ENCODE data around the gene SH3RF3.

DNA sequence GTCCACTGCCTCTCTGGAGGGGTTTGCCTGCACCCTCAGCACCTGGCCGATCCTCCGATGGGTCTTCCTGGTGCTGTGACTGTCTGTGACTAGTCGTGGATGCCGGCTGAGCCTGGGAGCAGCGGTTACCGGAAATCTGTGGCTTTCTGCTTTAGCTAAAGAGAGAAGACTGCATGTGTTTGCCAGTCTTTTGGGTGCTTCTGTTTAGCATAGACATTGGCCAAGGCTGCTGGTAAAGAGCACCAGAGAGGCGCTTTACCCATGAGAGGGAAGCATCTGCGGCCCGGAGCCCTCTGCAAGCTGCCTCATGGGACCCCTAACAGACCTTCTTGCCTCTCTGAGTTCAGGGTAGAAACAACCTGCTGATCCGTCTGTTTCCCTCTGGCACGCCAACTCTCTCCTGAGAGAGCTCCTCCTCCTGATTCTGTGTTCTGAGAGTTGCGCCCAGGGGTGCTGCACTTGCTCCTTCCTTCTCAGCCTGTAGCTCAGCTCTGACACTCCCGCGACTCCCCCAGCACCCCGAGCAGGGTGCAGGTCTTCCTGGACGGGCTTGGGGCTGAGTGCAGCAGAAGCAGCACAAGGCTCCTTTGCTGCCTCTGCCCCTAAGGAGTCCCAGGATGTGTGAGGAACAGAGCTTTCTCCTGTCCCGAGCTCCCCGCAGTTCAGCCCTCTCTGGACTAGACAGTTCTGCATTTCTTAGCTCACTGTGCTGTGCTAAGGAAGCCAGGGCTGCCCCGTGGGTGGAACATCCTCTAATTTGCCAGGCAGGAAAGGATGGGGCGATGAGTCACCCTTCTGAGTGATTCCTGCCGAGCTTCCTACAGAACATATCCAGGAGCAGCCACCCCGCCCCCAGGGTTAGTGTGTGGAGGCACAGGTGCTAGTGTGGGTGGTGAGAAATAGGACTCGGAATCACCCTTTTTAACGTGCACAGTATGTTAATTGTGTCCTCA is 203.2 kb downstream of the SH3RF3 start:
- TF ChIP-seq POLR2A (IDR thresholded peaks at IDR 0.05; ENCODE audit: extremely low read depth, insufficient read length) (no peak), MYC (IDR thresholded peaks at IDR 0.05; ENCODE audit: low read depth, low read length) (0 out of 2 replicates have a peak, but pooled peaks have one; percentile 38)
- TF ChIP-seq, protein P1, sequence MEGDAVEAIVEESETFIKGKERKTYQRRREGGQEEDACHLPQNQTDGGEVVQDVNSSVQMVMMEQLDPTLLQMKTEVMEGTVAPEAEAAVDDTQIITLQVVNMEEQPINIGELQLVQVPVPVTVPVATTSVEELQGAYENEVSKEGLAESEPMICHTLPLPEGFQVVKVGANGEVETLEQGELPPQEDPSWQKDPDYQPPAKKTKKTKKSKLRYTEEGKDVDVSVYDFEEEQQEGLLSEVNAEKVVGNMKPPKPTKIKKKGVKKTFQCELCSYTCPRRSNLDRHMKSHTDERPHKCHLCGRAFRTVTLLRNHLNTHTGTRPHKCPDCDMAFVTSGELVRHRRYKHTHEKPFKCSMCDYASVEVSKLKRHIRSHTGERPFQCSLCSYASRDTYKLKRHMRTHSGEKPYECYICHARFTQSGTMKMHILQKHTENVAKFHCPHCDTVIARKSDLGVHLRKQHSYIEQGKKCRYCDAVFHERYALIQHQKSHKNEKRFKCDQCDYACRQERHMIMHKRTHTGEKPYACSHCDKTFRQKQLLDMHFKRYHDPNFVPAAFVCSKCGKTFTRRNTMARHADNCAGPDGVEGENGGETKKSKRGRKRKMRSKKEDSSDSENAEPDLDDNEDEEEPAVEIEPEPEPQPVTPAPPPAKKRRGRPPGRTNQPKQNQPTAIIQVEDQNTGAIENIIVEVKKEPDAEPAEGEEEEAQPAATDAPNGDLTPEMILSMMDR (IDR thresholded peaks at IDR 0.05; ENCODE audit: low read depth, low read length): no peak
- TF ChIP-seq, protein P2, sequence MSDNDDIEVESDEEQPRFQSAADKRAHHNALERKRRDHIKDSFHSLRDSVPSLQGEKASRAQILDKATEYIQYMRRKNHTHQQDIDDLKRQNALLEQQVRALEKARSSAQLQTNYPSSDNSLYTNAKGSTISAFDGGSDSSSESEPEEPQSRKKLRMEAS (IDR thresholded peaks at IDR 0.05; ENCODE audit: low read depth, low read length): peak; percentile 59

All from NB4 (cell line).